ENCODE data around the gene COL4A2.

COL4A2 gene

GRCh38 chr13:110422913-110423688, 116.0 kb downstream of the COL4A2 start:
- no peak for FAIRE-seq

GRCh38 chr13:110423689-110424302, 116.7 kb downstream of the COL4A2 start:
- FAIRE-seq: no peak

GRCh38 chr13:110424569-110425443, 117.7 kb downstream of the COL4A2 start:
- no peak for FAIRE-seq

GRCh38 chr13:110425444-110425780, 118.3 kb downstream of the COL4A2 start:
- no peak for FAIRE-seq

DNA sequence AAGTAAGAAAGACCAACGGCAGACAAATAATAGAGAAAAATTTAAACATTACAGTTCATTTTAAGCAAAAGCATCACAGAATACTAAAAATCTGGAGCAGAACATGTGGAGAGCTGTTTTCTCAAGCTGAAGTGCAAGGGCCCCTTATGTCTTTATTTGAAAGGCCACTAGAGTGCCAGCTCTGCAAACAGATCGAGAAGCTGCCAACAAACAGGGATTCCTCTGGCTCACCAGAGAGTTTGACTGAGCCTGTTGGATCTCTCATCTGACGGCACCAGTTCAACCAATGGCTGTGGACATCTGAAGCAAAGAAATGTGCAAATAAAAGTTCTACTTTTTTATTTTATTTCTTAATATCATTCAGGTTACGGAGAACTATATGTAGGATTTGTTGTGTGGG, 119.7 kb downstream of the COL4A2 start:
- no peak for FAIRE-seq

DNA sequence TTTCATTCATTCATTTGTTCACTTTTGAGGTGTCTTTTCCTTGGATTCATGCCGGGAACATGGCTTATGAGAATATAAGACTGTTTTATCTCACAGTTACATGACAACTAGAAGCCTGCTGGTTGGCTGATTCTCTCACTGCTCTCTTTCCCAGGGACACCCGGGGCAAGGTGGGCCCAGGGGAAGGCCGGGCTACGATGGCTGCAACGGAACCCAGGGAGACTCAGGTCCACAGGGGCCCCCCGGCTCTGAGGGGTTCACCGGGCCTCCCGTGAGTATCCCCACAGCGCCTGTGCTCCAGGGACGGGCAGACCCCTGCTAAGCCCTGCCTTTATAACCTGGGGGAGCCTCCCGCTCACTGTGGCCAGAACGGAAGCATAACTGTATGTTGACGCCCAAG, 121.2 kb downstream of the COL4A2 start:
- no peak for FAIRE-seq

DNA sequence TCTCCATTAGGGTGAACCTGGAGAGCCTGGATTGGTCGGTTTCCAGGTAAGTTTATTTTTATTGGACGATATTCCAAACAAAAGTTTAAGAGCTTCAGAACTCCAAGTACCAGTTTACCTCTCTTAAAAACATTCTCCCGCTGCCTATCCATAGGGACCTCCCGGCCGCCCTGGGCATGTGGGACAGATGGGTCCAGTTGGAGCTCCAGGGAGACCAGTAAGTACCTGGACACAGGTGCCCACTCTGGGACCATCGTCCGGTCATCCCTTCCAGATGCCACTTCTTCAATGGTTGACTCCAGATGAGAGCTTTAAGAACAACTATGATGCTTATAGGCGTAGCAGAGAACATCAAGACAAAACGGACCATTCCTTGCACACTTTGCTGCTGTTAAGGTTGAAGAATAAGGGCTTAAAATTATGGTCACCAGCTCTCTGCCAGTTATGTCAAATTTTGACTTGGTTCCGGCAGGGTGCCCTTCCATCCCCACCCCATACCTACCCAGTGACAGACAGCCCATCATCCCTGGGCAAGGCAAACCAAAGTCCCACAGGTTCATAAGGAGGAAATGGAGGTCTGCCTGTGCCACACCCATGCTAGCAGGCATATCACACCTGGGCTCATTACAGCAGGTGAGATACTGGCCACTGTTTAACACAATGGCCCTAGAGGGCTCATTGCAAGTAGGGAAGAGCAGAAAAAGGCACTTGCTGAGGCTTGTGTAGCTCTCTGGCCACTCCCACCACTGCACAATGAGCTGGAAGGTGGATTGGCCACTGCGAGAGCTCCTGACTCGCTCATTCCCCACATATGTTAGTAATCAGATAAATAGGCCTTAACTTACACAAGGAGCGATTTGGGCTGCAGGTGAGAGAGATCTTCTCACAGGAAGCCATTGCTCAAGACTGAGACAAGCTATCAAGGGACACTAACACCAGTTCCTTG, 123.6 kb downstream of the COL4A2 start:
- no peak for FAIRE-seq

- FAIRE-seq: no peak
Observed at GRCh38 chr13:110431425-110432294, 124.6 kb downstream of the COL4A2 start.

DNA sequence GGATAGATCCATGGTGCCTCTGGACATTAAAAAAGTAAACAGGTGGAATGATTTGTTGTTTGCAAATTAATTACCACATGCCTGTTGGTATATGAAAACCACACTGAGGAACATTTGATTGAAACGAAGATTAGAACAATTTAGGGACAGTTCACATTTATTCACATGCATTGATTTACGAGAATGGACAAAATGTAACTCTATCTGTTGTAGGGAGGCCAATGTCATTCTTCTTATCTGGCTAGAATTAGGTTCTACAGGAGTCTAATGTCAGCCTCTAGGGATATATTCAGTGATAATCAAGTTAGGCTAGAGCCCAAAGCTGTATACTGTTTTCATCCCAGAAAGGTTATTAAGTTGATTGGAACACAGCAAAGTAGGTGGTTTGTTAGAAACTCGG, 125.4 kb downstream of the COL4A2 start:
- FAIRE-seq: no peak

DNA sequence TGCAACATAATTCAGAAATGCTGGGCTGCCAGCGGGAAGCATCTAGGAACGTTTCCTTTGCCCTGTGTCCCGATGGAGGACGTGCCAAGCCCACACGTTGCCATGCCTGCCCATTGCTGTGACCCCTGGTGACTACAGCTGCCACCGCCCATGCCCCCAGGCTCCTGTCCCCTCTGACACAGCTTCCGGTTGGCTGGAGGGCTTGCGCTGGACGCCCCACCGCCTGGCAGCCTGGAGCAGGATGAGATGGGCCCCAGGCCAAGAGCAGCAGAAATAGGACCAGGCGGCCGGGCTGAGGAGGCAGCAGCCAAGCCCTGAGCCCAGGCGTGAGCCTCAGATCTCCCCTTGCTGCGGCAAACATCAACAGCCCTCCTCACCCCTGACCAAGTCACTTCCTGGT, 125.9 kb downstream of the COL4A2 start:
- no peak for FAIRE-seq

DNA sequence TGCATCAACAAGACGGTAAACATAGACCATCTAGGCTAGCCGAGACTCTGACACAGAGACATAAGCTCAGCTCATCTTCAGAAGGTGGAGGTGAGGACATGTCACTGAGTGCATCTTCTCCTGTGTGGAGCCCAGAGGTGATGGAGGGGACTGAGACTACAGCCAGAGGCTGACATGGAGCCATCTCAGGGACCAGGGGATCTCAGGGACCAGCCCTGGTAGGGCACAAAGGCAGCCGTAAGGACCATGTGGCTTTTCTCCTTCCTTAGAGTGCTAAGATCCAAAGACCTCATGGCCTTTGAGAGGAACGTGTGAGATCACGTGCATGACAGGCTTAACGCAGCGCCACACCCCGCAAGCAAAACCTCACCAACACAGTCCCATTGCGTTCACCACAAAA, 127.5 kb downstream of the COL4A2 start:
- no peak for FAIRE-seq

- no peak for FAIRE-seq
Observed at GRCh38 chr13:110435331-110435730, 128.2 kb downstream of the COL4A2 start.

- FAIRE-seq: no peak
Observed at GRCh38 chr13:110436276-110436675, 129.2 kb downstream of the COL4A2 start.

GRCh38 chr13:110436786-110437370, 129.8 kb downstream of the COL4A2 start:
- FAIRE-seq: no peak

GRCh38 chr13:110438211-110438610, 131.1 kb downstream of the COL4A2 start:
- no peak for FAIRE-seq

GRCh38 chr13:110438776-110439175, 131.7 kb downstream of the COL4A2 start:
- FAIRE-seq: no peak

DNA sequence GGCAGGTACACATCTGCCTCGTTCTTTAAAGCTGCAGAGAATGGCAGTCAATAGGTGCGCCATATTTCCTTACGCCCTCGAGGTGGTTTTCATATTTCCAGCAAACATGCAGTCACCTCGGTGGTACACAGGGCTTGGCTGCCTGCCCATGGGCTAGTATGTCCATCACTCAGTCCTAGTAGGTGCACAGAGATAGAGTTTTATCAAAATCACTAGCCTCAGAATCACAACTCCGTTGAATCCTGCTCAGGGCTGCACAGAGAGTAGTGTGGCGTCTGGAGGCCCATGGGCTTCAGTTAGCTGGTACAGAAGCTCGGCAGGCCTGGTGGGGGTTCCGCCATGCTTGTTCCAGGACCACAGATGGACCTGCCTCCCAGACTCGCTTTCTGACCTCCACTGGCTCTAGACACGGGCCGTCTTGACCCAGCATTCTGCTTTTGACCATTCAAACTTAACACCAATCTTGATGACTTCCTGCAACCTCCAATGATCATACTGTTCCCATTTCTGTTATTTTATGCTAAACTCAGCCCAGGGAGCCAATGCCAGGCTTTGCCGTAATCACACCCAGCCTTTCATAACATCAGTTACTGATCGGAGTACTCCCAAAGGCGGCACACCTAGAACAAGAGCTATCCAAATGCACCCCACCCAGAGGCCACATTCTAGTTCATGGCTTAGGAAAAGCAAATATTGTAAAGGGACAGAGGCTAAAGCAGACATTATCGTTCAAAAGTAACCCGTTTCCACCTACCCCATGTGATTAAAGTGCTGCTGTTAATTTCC, 134.1 kb downstream of the COL4A2 start:
- FAIRE-seq: no peak

- FAIRE-seq: no peak
Observed at GRCh38 chr13:110442930-110443621, 136.0 kb downstream of the COL4A2 start.

DNA sequence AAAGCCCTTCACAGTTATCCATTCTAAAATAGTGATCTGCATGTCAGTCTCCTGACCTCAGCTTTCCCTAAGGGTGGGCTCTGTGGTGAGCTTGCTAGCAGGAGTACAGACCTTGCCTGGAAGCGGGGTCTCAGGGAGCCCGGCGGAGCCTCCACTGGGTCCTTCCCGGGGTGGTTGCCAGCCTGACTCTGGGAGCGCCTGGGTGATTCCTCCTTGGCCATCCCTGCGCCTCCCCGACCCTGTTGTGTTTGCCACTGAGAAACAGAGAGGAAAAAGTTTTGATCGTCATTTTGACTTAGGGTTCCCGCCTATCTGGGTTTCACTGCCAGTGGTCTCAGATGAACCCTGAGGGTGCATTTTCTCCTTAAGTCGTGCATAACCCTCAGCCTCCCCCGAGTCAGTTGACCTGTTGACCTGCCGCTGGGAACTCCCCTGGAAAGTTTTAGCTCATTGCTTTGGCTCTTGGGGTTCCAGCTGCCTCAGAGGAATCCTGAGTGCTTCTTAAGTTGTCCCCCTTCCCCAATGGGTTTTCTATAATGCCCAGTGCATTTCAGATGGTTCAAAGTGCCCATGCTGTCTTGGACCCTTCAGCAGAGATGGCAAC, 136.6 kb downstream of the COL4A2 start:
- FAIRE-seq: no peak

All from G401.6 (cell line).